ENCODE measurements around the gene RALBP1. TPM values are rescaled to one million over a fixed set of nuclear protein-coding genes. Genes with fewer than 3 reads are reported as not detected.
A peak's percentile ranks its signal among the peaks of the same experiment; 100 is the strongest.

Gene RALBP1
- polyA plus RNA-seq, 4 donors: 73.7 to 86.4 (median 84.0) TPM

- DNase-seq (ENCODE audit: low read depth in 4 of 4, low spot score in 2 of 4): no peak
Measured at GRCh38 chr18:9506046-9506792, 30.9 kb downstream of the RALBP1 start.

GRCh38 chr18:9507565-9508088 is 32.3 kb downstream of the RALBP1 start:
- DNase-seq (ENCODE audit: low read depth in 4 of 4, low spot score in 2 of 4): no peak

GRCh38 chr18:9508446-9509025 is 33.2 kb downstream of the RALBP1 start:
- DNase-seq (ENCODE audit: low read depth in 4 of 4, low spot score in 2 of 4): no peak

- DNase-seq (ENCODE audit: low read depth in 4 of 4, low spot score in 2 of 4): no peak
Measured at GRCh38 chr18:9513971-9514512, 38.7 kb downstream of the RALBP1 start.

- DNase-seq (ENCODE audit: low read depth in 4 of 4, low spot score in 2 of 4): peak in 1 of 4 donors; percentile 24
Measured at GRCh38 chr18:9516437-9517064, 41.2 kb downstream of the RALBP1 start.

GRCh38 chr18:9517869-9518268 is 42.6 kb downstream of the RALBP1 start:
- DNase-seq (ENCODE audit: low read depth in 4 of 4, low spot score in 2 of 4): no peak

GRCh38 chr18:9519399-9519798 is 44.1 kb downstream of the RALBP1 start:
- no peak for DNase-seq (ENCODE audit: low read depth in 4 of 4, low spot score in 2 of 4)

- no peak for DNase-seq (ENCODE audit: low read depth in 4 of 4, low spot score in 2 of 4)
Measured at GRCh38 chr18:9520666-9521065, 45.4 kb downstream of the RALBP1 start.

- DNase-seq (ENCODE audit: low read depth in 4 of 4, low spot score in 2 of 4): no peak
Measured at GRCh38 chr18:9521770-9522169, 46.5 kb downstream of the RALBP1 start.

GRCh38 chr18:9522952-9523351 is 47.6 kb downstream of the RALBP1 start:
- no peak for DNase-seq (ENCODE audit: low read depth in 4 of 4, low spot score in 2 of 4)

- no peak for DNase-seq (ENCODE audit: low read depth in 4 of 4, low spot score in 2 of 4)
Measured at GRCh38 chr18:9526458-9526857, 51.1 kb downstream of the RALBP1 start.

- no peak for DNase-seq (ENCODE audit: low read depth in 4 of 4, low spot score in 2 of 4)
Measured at GRCh38 chr18:9530226-9531009, 55.1 kb downstream of the RALBP1 start.

- DNase-seq (ENCODE audit: low read depth in 4 of 4, low spot score in 2 of 4): no peak
Measured at GRCh38 chr18:9531791-9532410, 56.6 kb downstream of the RALBP1 start.

GRCh38 chr18:9534844-9535243 is 59.5 kb downstream of the RALBP1 start:
- no peak for DNase-seq (ENCODE audit: low read depth in 4 of 4, low spot score in 2 of 4)

GRCh38 chr18:9535430-9535991 is 60.2 kb downstream of the RALBP1 start:
- no peak for DNase-seq (ENCODE audit: low read depth in 4 of 4, low spot score in 2 of 4)

GRCh38 chr18:9536354-9537152 is 61.2 kb downstream of the RALBP1 start:
- DNase-seq (ENCODE audit: low read depth in 4 of 4, low spot score in 2 of 4): no peak

GRCh38 chr18:9537677-9538076 is 62.4 kb downstream of the RALBP1 start:
- no peak for DNase-seq (ENCODE audit: low read depth in 4 of 4, low spot score in 2 of 4)

GRCh38 chr18:9539283-9539682 is 64.0 kb downstream of the RALBP1 start:
- DNase-seq (ENCODE audit: low read depth in 4 of 4, low spot score in 2 of 4): no peak

- no peak for DNase-seq (ENCODE audit: low read depth in 4 of 4, low spot score in 2 of 4)
Measured at GRCh38 chr18:9539938-9540337, 64.6 kb downstream of the RALBP1 start.

All from left renal cortex interstitium (tissue), 4 donors.